HUES48 (cell line): ENCODE data around the gene DDAH2.
"Not testable (repeated sequence)": the region's sequence is repeated elsewhere in the genome, so short reads cannot be mapped to it uniquely, and the experiment has no call there.

Source experiments
- H3K27ac ChIP-seq: one replicate; pipeline ENCODE4 v1.7.0; 2013; ENCODE audit warnings: low read depth, low read length, inconsistent platforms
- H3K27me3 ChIP-seq: 2 replicates; pipeline ENCODE4 v1.6.1; 2013; ENCODE audit warnings: mild to moderate bottlenecking, low read length; ENCODE audit not compliant: control insufficient read depth, insufficient read depth
- H3K36me3 ChIP-seq: 2 replicates; pipeline ENCODE4 v1.6.1; 2013; ENCODE audit warnings: low read length; ENCODE audit not compliant: control insufficient read depth, insufficient read depth
- H3K4me1 ChIP-seq: 2 replicates; pipeline ENCODE4 v1.6.1; 2013; ENCODE audit warnings: mild to moderate bottlenecking, low read length; ENCODE audit not compliant: control insufficient read depth, insufficient read depth
- H3K4me3 ChIP-seq: 2 replicates; pipeline ENCODE4 v1.5.1; 2013; ENCODE audit warnings: mild to moderate bottlenecking, low read depth, low read length
- H3K9ac ChIP-seq: 2 replicates; pipeline ENCODE4 v1.6.1; 2013; ENCODE audit warnings: mild to moderate bottlenecking, low read depth, low read length, moderate library complexity
- H3K9me3 ChIP-seq: 2 replicates; pipeline ENCODE4 v1.6.1; 2013; ENCODE audit warnings: low read length; ENCODE audit not compliant: control insufficient read depth, insufficient read depth

The DDAH2 gene

DNA sequence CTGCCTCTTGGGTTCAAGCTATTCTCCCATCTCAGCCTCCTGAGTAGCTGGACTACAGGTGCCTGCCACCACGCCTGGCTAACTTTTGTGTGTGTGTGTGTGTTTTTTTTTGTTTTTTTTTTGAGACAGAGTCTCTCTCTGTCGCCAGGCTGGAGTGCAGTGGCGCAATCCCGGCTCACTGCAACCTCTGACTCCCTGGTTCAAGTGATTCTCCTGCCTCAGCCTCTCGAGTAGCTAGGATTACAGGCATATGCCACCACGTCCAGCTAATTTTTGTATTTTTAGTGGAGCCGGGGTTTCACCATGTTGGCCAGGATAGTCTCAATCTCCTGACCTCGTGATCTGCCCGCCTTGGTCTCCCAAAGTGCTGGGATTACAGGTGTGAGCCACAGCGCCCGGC is 19.9 kb downstream of the DDAH2 start:
- not testable (repeated sequence) for H3K27ac ChIP-seq, H3K4me3 ChIP-seq, H3K4me1 ChIP-seq, H3K27me3 ChIP-seq, H3K36me3 ChIP-seq, H3K9ac ChIP-seq, H3K9me3 ChIP-seq

DNA sequence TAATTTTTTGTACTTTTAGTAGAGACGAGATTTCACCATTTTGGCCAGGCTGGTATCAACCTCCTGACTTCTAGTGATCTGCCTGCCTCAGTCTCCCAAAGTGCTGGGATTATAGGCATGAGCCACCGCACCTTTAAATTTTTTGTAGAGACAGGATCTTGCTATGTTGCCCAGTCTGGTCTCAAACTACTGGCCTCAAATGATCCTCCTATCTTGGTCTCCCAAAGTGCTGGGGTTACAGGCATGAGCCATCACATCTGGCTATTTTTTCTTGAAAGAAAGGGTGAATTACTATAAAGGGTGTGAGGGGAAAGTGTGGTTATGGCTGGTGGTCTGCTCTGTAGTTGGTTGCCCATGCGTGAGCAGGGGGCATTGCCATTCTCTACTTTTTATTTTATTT is 20.9 kb downstream of the DDAH2 start:
- Histone ChIP-seq H3K4me1 (no peaks in the 10 kb centered on the region), H3K9ac (no peak overlapping the region), H3K9me3 (no peaks in the 10 kb centered on the region), H3K4me3 (no peak overlapping the region), H3K27ac (no peak overlapping the region), H3K36me3 (no peaks in the 10 kb centered on the region), H3K27me3 (no peaks in the 10 kb centered on the region)

DNA sequence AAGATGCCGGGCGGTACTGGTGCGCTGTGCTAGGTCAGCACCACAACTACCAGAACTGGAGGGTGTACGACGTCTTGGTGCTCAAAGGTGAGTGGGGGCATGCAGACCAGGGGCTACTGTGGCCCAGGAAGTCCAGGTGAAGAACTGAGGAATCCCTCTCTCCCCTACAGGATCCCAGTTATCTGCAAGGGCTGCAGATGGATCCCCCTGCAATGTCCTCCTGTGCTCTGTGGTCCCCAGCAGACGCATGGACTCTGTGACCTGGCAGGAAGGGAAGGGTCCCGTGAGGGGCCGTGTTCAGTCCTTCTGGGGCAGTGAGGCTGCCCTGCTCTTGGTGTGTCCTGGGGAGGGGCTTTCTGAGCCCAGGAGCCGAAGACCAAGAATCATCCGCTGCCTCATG is 21.4 kb downstream of the DDAH2 start:
- no peaks in the 10 kb centered on the region for H3K9me3 ChIP-seq
- no peak overlapping the region for H3K4me3 ChIP-seq
- H3K4me1 ChIP-seq = no peaks in the 10 kb centered on the region
- H3K27ac ChIP-seq = no peak overlapping the region
- no peaks in the 10 kb centered on the region for H3K36me3 ChIP-seq
- no peak overlapping the region for H3K9ac ChIP-seq
- no peaks in the 10 kb centered on the region for H3K27me3 ChIP-seq

DNA sequence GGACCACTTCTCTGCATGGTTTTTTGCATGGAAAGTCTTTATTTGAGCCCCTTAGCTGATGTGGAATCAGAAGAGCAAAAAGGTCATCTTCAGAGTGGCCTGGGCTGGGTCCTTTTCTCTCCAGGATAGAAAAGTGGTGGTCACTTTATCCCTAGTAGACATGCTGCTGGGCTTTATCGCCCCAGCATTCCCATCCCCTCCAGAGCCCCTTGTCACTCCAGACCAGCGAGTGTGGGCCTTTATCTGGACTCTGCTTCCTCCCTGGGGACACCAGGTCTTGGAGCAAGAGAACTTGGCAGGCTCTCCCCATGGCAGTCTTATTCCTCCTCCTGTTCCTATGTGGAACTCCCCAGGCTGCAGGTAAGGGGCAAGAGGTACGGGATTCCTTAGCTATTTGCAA is 22.5 kb downstream of the DDAH2 start, which contains the start of gene LY6G6F:
Gene LY6G6F, plus strand, starts transcription at position 268 of the 400 bp plus-strand sequence. Its CDS starts 41 bp downstream, at position 309.
- Histone ChIP-seq H3K4me1 (0 out of 2 replicates have a peak, but pooled peaks cover 7% of the 10 kb centered on the region), H3K27ac (no peak within 1 kb of the TSS), H3K4me3 (no peak within 1 kb of the TSS), H3K27me3 (no peaks in the 10 kb centered on the region), H3K9ac (no peak within 1 kb of the TSS), H3K36me3 (no peaks in the 10 kb centered on the region), H3K9me3 (no peaks in the 10 kb centered on the region)

DNA sequence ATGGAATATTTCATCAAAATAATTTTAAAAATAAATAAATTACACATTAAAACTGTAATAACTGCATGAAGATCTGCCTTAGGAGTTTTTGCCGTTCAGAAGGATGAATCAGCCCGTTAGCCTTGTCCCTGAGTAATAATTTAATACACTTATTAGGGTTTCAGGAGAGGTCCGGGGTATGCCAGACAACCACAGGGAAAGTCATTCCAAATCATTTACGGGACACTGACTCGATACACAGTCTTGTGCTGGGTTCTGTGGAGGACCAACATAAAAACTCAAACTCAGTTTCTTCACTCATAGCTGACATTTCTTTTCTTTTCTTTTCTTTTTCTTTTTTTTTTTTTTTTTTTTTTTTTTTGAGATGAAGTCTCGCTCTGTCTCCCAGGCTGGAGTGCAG is 23.2 kb downstream of the DDAH2 start:
- H3K4me1 ChIP-seq = 0 out of 2 replicates have a peak, but pooled peaks cover 7% of the 10 kb centered on the region
- no peaks in the 10 kb centered on the region for H3K27me3 ChIP-seq
- H3K36me3 ChIP-seq = no peaks in the 10 kb centered on the region; the same call in 1 of the 2 replicates
- no peak overlapping the region for H3K9ac ChIP-seq
- H3K27ac ChIP-seq = no peak overlapping the region
- H3K9me3 ChIP-seq = no peaks in the 10 kb centered on the region
- H3K4me3 ChIP-seq = no peak overlapping the region

DNA sequence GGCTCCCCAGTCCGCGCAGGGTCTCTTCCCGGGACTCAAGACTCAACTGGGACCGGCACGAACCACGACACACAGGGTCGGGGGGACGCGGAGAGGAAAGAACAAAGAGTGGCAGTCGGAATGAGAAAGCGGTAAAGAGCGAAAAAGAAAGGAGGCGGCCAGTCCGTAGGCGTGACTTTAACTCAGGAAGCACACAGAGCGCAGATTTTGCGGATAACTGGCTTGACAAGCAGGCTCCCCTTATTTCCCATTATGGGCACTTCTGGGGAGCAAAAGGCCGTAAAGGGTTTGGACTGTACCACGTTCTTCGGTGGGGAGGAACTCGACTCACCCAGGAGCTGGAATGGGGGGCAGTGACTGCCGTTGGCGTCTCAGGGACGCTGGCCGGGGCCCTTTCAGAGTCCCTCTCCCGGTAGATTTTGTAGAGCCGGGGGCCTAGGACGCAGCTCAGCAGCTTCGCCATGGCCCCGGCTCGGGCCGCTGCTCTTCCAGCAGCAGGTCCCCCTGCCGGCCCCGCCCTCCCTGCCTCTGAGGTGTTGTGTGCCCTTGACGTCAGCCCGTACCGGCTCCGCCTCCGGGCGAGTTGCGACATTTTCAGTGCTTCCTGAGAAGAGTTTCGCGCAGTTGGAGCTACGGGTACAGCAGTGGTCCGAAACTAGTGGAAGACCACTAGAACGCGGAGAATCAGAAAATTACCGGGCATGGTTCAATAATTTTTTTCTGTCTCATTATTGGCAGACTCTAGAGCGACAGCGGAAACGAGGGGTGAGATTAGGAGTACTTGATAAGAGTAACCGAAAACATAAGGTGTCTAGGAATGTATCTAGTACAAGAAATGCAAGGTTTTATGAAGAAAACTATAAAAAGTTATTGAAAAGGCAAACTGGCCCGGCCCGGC is 26.0 kb downstream of the DDAH2 start, which contains the start of gene ABHD16A:
Gene ABHD16A, minus strand, starts transcription at position 506 of the 898 bp plus-strand sequence. Its CDS starts 43 bp downstream, at position 463.
- Histone ChIP-seq H3K27me3 (no peaks in the 10 kb centered on the region), H3K4me1 (0 out of 2 replicates have a peak, but pooled peaks cover 7% of the 10 kb centered on the region), H3K9ac (peak within 1 kb of the TSS; percentile 75), H3K4me3 (peak within 1 kb of the TSS; percentile 89), H3K36me3 (peaks cover 17% of the 10 kb centered on the region; the same call in 1 of the 2 replicates), H3K27ac (peak within 1 kb of the TSS; percentile 93), H3K9me3 (no peaks in the 10 kb centered on the region)

DNA sequence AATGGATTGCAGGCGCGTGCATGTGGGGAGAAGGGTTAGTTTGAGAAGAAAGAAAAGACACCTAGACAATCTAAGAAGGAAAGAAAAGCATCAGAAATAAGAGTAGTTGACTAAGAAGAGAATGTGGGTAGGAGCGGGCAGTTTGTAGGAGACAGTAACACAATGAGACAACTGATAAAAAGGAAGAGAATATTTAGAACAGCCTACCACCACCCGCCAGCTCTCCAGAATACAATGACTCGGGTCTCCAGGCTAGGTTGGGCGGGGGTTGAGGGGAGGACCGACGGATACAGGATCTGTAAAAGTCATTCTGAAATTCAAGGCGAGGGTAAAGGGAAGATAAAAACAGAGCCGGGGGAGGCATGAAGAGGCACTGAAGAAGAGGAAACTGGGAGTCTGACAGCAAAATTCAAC is 26.7 kb downstream of the DDAH2 start:
- Histone ChIP-seq H3K27ac (peak overlapping the region; percentile 93), H3K27me3 (no peaks in the 10 kb centered on the region), H3K36me3 (peaks cover 17% of the 10 kb centered on the region; the same call in 1 of the 2 replicates), H3K4me1 (0 out of 2 replicates have a peak, but pooled peaks cover 7% of the 10 kb centered on the region), H3K9ac (peak overlapping the region; percentile 75), H3K4me3 (peak overlapping the region; percentile 89), H3K9me3 (no peaks in the 10 kb centered on the region)

DNA sequence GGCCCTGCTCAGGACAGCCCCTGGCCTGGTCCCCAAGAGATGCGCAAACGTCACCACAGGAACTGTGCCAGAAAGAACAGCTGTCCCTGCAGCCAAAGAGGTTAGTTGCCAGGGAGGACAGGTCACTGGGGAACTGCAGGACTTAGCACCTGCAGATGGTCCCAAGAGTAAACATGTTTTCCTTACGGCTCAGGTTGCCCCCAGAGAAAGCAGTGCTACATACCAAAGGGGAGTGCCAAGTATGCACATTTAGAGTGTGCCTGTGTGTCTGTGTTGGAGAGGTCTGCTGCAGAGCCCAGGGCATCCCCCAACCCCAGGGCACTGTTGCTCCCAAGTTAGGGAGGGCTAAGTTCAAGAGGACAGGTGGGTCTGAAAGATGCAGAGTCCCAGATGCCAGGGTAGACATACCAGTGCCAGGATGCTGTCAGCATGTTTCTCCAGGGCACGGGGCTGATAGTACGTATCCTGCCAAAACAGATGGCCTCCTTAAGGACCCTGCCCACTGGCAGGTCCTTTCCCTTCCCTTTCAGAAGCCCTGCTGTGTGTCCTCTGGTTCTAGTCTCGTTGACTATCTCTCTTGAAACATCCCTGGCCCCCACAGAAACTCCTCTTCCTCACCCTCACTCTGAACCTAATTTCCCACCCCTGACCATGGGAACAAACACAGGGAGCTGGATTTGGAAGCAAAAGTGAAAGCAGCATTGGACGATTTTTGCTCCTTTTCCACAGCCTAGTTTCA is 27.3 kb downstream of the DDAH2 start:
- H3K4me1 ChIP-seq = 0 out of 2 replicates have a peak, but pooled peaks cover 7% of the 10 kb centered on the region
- H3K9ac ChIP-seq = peak overlapping the region; percentile 75; the same call in 1 of the 2 replicates
- peaks cover 21% of the 10 kb centered on the region; the same call in 1 of the 2 replicates for H3K36me3 ChIP-seq
- H3K27me3 ChIP-seq = no peaks in the 10 kb centered on the region
- H3K27ac ChIP-seq = peak overlapping the region; percentile 93
- peak overlapping the region; percentile 89 for H3K4me3 ChIP-seq
- H3K9me3 ChIP-seq = no peaks in the 10 kb centered on the region

DNA sequence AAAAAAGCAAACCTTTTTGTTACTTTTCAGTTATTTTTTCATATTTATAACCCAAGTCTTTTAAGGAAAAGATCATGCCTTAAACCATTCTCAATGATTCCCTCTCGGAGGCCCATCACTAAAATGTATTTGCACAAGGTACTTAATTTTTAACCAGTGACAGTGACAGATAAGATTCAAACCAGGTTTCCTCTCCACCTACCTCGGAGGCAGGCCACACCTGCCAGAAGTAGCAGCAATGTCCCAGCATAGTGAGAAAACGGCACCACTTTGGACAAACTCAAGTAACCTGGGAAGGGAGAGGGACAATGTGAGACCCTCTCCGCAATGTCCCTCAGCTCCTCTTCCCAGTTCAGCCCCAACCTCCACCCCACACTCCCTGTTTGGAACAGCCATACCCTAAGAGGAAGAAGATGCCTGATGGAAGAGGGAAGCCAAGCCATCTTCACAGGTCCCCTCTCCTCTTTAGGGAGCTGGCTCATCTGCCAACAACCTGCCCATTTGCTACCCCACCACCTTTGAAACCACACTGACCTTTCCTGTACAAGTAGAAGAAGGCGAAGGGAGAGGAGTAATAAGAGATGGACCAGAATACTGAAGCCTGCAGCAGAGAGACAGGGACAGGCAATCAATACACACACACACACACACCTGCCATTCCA is 28.2 kb downstream of the DDAH2 start:
- H3K36me3 ChIP-seq = peaks cover 28% of the 10 kb centered on the region
- H3K4me3 ChIP-seq = no peak overlapping the region
- H3K9me3 ChIP-seq = no peaks in the 10 kb centered on the region
- 0 out of 2 replicates have a peak, but pooled peaks cover 7% of the 10 kb centered on the region for H3K4me1 ChIP-seq
- H3K9ac ChIP-seq = no peak overlapping the region
- no peaks in the 10 kb centered on the region for H3K27me3 ChIP-seq
- H3K27ac ChIP-seq = no peak overlapping the region

DNA sequence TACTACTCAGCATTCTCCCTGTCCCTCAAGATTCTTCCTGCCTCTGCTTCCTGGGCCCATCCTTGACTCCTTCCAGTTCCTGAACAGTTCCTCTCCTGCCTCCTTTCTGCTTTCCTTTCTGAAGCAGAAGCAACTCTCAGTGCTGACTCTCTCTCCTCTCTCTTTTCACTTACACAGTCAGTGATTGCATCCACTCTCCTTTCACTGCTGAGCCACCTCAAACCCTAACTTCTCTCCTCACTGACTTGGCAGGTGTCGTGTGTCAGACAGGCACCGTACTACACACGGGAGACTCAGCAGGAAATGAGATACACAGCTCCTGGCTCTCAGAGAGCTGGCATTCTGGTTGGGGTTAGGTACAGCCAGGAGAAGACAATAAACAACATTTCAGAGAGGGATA is 31.5 kb downstream of the DDAH2 start:
- peaks cover 52% of the 10 kb centered on the region for H3K36me3 ChIP-seq
- no peak overlapping the region for H3K9ac ChIP-seq

More for the DNA sequence above, 31.5 kb downstream of the DDAH2 start:
- Histone ChIP-seq H3K4me1 (0 out of 2 replicates have a peak, but pooled peaks cover 7% of the 10 kb centered on the region), H3K27me3 (no peaks in the 10 kb centered on the region), H3K9me3 (no peaks in the 10 kb centered on the region), H3K27ac (no peak overlapping the region), H3K4me3 (no peak overlapping the region)
